GM12865 (cell line): Measurements from ENCODE around the gene ZRANB3.

ENCODE experiments used
- DNase-seq: peaks from one replicate; pipeline ENCODE4 v3.0.0; 2010; ENCODE audit warnings: low read depth
- H3K4me3 ChIP-seq: 2 replicates; pipeline ENCODE4 v1.5.1; 2011; ENCODE audit warnings: mild to moderate bottlenecking, low read depth, low read length, control low read depth
- CTCF ChIP-seq: IDR thresholded peaks from 2 replicates; pipeline ENCODE4 v1.5.1; 2011; ENCODE audit warnings: low read length, control low read depth, low read depth, inconsistent platforms; ENCODE audit not compliant: insufficient read depth; ENCODE audit errors: missing control alignments

ZRANB3 gene

GRCh38 chr2:135337071-135337470, 193.9 kb downstream of the ZRANB3 start:
- H3K4me3 ChIP-seq, result no peak overlapping the region
- TF ChIP-seq CTCF, result no peak
- no peak for DNase-seq

GRCh38 chr2:135335256-135335655, 195.8 kb downstream of the ZRANB3 start:
- no peak for DNase-seq
- no peak overlapping the region for H3K4me3 ChIP-seq
- TF ChIP-seq CTCF, result no peak

GRCh38 chr2:135327146-135327545, 203.9 kb downstream of the ZRANB3 start:
- no peak for DNase-seq
- H3K4me3 ChIP-seq, result no peak overlapping the region
- no peak for TF ChIP-seq CTCF

- no peak for TF ChIP-seq CTCF
- H3K4me3 ChIP-seq, result no peak overlapping the region
- no peak for DNase-seq
These were observed 210.3 kb downstream of the ZRANB3 start for GRCh38 chr2:135320465-135321355.

- no peak overlapping the region for H3K4me3 ChIP-seq
- DNase-seq, result no peak
- TF ChIP-seq CTCF, result no peak
These were observed 212.2 kb downstream of the ZRANB3 start for GRCh38 chr2:135318808-135319207.

GRCh38 chr2:135317375-135317774, 213.6 kb downstream of the ZRANB3 start:
- TF ChIP-seq CTCF, result no peak
- no peak for DNase-seq

GRCh38 chr2:135311962-135312361, 219.1 kb downstream of the ZRANB3 start:
- H3K4me3 ChIP-seq, result no peak overlapping the region
- DNase-seq, result no peak
- no peak for TF ChIP-seq CTCF

More at GRCh38 chr2:135317375-135317774, 213.6 kb downstream of the ZRANB3 start:
- no peak overlapping the region for H3K4me3 ChIP-seq
